Measurements from ENCODE around the gene MX1.

The MX1 gene

GRCh38 chr21:41460578-41461527 lies 34.8 kb downstream of the MX1 start:
- DNase-seq (ENCODE audit: low read depth): peak; percentile 52

- DNase-seq (ENCODE audit: low read depth): no peak
These were observed 39.2 kb downstream of the MX1 start for GRCh38 chr21:41465176-41465781.

- no peak for DNase-seq (ENCODE audit: low read depth)
These were observed 40.2 kb downstream of the MX1 start for GRCh38 chr21:41466024-41466820.

- no peak for DNase-seq (ENCODE audit: low read depth)
These were observed 44.0 kb downstream of the MX1 start for GRCh38 chr21:41470054-41470453.

GRCh38 chr21:41472753-41473548 lies 46.9 kb downstream of the MX1 start:
- no peak for DNase-seq (ENCODE audit: low read depth)

- no peak for DNase-seq (ENCODE audit: low read depth)
These were observed 49.8 kb downstream of the MX1 start for GRCh38 chr21:41475714-41476420.

- DNase-seq (ENCODE audit: low read depth): no peak
These were observed 51.7 kb downstream of the MX1 start for GRCh38 chr21:41477641-41478318.

GRCh38 chr21:41478319-41479177 lies 52.5 kb downstream of the MX1 start:
- no peak for DNase-seq (ENCODE audit: low read depth)

GRCh38 chr21:41479686-41480085 lies 53.6 kb downstream of the MX1 start:
- DNase-seq (ENCODE audit: low read depth): no peak

- no peak for DNase-seq (ENCODE audit: low read depth)
These were observed 54.1 kb downstream of the MX1 start for GRCh38 chr21:41480086-41480690.

GRCh38 chr21:41481191-41481590 lies 55.2 kb downstream of the MX1 start:
- DNase-seq (ENCODE audit: low read depth): no peak

GRCh38 chr21:41482301-41482700 lies 56.3 kb downstream of the MX1 start:
- DNase-seq (ENCODE audit: low read depth): no peak

- DNase-seq (ENCODE audit: low read depth): no peak
These were observed 56.9 kb downstream of the MX1 start for GRCh38 chr21:41482980-41483379.

- DNase-seq (ENCODE audit: low read depth): no peak
These were observed 57.4 kb downstream of the MX1 start for GRCh38 chr21:41483415-41483814.

- DNase-seq (ENCODE audit: low read depth): no peak
These were observed 57.9 kb downstream of the MX1 start for GRCh38 chr21:41483973-41484372.

GRCh38 chr21:41487082-41487481 lies 61.0 kb downstream of the MX1 start:
- DNase-seq (ENCODE audit: low read depth): no peak

- no peak for DNase-seq (ENCODE audit: low read depth)
These were observed 62.0 kb downstream of the MX1 start for GRCh38 chr21:41488080-41488479.

GRCh38 chr21:41489329-41489728 lies 63.3 kb downstream of the MX1 start:
- no peak for DNase-seq (ENCODE audit: low read depth)

GRCh38 chr21:41490330-41490729 lies 64.3 kb downstream of the MX1 start:
- no peak for DNase-seq (ENCODE audit: low read depth)

Measured in activated T-cell treated with anti-CD3 and anti-CD28 coated beads for 1 hour (primary cell).